GM13977 (cell line): ENCODE data around the gene RSBN1.

Experiments used
- DNase-seq: peaks from one replicate; pipeline ENCODE4 v3.0.0; 2012; ENCODE audit warnings: low spot score
- in situ Hi-C: fragments of 300-500 bp; cut with MboI; formaldehyde crosslinking; loops from one replicate; pipeline ENCODE4 v1.12.0; 2022; ENCODE audit warnings: low sequenced_read_pairs, low pct_unique_long_range_greater_than_20kb, mixed read lengths, inconsistent platforms; ENCODE audit not compliant: unreplicated experiment
- TF ChIP-seq, protein P1 (sequence below): IDR thresholded peaks from 2 replicates; pipeline ENCODE4 v1.5.1; 2012; ENCODE audit warnings: mild to moderate bottlenecking, control low read depth; ENCODE audit not compliant: insufficient read depth; ENCODE audit errors: extremely low read depth, missing control alignments

RSBN1 gene

DNA sequence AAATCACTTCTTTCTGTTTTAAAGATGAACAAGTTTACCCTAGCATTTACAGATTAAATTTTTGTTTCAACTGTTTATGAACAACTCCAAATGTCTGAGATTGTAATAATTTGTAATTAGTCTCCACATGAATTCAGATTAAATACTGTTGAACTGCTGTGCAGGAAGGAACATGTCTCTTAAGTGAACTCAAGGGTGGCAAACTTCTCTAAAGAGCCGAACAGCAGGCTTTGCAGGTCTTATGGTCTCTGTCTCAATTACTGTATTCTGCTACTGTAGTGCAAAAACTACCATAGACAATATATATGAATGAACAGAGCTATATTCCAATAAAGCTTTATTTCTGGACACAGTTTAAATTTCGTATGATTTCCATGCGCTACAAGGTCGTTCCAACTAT, 6.6 kb downstream of the RSBN1 start:
- TF ChIP-seq, protein P1, sequence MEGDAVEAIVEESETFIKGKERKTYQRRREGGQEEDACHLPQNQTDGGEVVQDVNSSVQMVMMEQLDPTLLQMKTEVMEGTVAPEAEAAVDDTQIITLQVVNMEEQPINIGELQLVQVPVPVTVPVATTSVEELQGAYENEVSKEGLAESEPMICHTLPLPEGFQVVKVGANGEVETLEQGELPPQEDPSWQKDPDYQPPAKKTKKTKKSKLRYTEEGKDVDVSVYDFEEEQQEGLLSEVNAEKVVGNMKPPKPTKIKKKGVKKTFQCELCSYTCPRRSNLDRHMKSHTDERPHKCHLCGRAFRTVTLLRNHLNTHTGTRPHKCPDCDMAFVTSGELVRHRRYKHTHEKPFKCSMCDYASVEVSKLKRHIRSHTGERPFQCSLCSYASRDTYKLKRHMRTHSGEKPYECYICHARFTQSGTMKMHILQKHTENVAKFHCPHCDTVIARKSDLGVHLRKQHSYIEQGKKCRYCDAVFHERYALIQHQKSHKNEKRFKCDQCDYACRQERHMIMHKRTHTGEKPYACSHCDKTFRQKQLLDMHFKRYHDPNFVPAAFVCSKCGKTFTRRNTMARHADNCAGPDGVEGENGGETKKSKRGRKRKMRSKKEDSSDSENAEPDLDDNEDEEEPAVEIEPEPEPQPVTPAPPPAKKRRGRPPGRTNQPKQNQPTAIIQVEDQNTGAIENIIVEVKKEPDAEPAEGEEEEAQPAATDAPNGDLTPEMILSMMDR = no peak

DNA sequence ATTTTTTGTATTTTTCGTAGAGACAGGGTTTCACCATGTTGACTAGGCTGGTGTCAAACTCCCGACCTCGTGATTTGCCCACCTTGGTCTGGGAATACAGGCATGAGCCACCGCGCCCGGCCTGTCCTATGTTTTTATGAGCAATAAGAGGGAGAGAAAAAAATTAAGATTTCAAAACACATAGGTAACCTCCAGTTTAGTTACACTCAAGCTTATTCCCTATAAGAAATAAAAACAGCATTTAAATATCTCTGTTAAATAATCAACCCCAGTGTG, 7.1 kb downstream of the RSBN1 start:
- no peak for DNase-seq
- in situ Hi-C loops = no loop called here
- TF ChIP-seq, protein P1 = no peak

More for the DNA sequence above, 6.6 kb downstream of the RSBN1 start:
- DNase-seq = no peak
- in situ Hi-C loops = no loop called here

DNA sequence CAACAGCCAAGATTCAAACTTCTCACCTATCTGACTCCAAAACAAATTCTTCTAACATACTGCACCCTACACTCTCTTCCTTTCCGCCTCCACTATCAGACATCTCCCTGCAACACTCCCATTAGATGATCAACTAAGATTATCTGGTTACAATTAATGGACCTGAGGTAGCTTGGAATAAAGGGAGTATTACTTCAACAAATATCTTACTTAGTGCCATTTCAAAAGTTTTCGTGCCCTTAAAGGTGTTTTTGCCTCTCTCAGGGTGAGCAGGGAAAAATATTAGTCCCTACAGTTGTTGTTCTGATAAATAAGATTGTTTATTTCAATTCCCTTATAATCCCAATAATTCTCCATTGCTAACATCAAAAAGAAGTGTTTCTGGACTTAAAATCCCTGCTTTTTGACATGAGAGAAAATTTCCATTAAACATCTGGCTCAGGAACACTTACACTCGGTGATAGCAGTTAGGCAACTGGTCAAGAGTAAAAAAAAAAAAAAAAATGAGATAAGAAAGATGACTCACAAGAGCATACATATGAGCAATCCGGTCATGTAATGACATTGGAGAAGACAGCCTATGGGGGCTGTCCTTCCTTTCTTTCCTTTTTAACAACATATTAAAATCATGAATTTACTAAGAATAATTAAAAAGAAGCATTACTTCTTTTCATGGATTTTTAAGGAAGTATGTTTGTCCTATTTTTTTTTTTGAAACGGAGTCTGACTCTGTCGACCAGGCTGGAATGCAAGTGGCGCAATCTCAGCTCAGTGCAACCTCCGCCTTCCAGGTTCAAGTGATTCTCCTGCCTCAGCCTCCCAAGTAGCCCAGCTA, 7.6 kb downstream of the RSBN1 start:
- no peak for DNase-seq
- in situ Hi-C loops = no loop called here
- TF ChIP-seq, protein P1 = no peak

DNA sequence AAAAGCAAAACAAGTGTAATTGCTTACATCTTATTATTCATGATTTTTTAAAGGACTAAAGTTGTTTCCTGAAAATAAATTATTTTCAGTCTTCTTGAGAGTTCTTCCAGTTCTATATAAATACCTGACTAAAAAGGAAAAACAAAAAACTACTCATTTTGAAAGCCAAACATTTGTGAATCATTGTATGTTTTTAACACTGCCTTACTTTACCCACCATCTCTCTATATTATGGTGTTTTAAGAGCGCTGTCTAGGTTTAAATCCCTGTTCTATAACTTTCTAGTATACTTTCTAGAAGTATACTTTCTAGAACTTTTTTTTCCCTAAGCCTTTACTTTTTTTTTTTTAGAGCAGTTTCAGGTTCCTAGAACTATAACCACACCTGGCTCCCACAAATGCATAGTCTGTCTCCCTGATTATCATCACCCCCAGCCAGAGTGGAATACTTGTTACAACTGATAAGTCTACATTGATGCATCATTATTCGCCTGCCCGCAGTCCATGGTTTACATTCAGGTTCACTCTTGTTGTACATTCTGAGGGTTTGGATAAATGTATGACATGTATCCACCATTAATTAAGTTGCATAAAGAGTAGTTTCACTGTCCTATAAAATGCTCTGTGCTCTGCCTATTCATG, 9.8 kb downstream of the RSBN1 start:
- TF ChIP-seq, protein P1 = no peak
- in situ Hi-C loops = no loop called here
- DNase-seq = no peak

DNA sequence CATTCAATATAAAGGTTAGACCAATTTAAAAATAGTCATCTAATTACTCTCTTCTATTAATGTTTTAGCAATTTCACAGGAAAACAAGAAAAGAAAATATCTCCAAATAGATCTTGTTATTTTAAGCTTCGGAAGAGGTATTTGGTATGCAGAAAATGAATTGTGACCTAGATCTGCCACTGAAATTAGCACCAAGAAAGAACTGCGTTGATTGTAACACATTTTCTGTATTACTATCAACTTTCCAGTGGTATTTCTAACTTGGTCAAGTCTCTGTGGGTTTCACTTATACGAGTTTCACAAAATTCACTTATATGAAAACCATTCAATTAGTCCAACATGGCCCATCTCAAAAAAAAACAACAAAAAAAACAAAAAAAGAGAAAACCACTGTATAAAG, 11.8 kb downstream of the RSBN1 start:
- DNase-seq = no peak
- TF ChIP-seq, protein P1 = no peak
- in situ Hi-C loops = no loop called here

DNA sequence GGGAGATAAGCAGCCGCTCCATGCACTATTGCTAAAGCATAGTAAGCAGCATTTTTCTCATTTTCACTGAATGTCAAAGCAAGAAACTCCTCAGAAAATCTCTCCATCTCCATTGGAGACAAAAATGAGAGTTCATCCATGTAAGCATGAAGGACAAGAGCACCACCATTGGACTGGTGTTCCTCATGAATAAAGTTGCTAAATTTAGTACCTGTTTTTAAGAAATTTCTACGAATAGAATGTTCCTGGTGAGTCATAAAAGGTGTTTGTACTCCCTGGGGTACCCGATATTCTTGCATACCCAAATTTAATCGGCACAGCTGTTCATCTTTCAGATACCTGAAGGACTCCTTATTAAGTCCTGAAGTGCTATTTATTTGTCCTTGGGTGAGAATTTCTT, 14.8 kb downstream of the RSBN1 start:
- no peak for DNase-seq
- in situ Hi-C loops = no loop called here
- TF ChIP-seq, protein P1 = no peak
